Measurements from ENCODE around the gene UBA52. TPM values are rescaled to one million over a fixed set of nuclear protein-coding genes. Genes with fewer than 3 reads are reported as not detected.

The UBA52 gene
- total RNA-seq, 1 donor from 2014 or later: 684 TPM

- intact Hi-C loops (cut with DNase I): no loop called here
- peak; percentile 47 for ATAC-seq (ENCODE audit: poor library complexity)
- no peak for DNase-seq
Measured at GRCh38 chr19:18612772-18613588, 41.3 kb downstream of the UBA52 start, which contains the start of gene TMEM59L. Gene TMEM59L, plus strand, starts transcription at chr19:18612870. Its CDS starts 89 bp downstream, at chr19:18612959.

GRCh38 chr19:18613589-18614234, 42.1 kb downstream of the UBA52 start:
- intact Hi-C loops (cut with DNase I): no loop called here
- ATAC-seq (ENCODE audit: poor library complexity): no peak
- no peak for DNase-seq

DNA sequence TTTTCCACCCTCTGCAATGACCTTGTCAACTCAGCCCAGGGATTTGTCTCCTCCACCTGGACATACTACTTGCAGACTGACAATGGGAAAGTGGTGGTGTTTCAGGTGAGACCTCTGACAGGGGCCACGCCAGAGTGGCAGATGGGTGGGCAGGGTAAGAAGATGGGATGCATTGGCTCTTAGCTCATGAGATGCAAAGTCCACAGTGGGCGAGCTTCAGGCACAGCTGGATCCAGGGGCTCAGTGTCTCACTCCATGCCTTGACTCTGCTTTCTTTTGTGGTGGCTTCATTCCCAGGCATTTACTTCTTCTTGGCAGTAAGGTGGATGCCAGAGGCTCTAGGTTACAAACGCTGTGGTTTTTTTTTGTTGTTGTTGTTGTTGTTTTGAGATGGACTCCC, 44.4 kb downstream of the UBA52 start:
- intact Hi-C loops (cut with DNase I): no loop called here
- ATAC-seq (ENCODE audit: poor library complexity) (no peak), DNase-seq (no peak)

GRCh38 chr19:18617562-18617961, 45.9 kb downstream of the UBA52 start:
- intact Hi-C loops (cut with DNase I): no loop called here
- ATAC-seq (ENCODE audit: poor library complexity) (no peak), DNase-seq (no peak)

DNA sequence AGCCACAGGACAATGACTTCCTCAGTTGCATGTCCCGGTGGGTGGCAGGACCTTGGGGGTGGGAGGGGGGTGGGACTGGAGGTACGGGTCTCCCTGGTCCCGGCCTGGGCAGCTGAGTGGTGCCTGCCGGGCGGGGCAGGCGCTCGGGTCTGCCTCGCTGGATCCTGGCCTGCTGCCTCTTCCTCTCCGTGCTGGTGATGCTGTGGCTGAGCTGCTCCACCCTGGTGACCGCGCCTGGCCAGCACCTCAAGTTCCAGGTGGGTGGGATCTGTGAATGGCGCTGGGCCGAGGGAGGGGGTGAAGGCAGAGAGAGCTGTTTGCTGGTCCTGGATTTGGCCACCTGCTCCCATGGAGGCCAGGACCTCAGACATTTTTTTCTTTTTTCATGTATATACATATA, 46.6 kb downstream of the UBA52 start:
- ATAC-seq (ENCODE audit: poor library complexity) (no peak), DNase-seq (no peak)
- intact Hi-C loops (cut with DNase I): no loop called here

DNA sequence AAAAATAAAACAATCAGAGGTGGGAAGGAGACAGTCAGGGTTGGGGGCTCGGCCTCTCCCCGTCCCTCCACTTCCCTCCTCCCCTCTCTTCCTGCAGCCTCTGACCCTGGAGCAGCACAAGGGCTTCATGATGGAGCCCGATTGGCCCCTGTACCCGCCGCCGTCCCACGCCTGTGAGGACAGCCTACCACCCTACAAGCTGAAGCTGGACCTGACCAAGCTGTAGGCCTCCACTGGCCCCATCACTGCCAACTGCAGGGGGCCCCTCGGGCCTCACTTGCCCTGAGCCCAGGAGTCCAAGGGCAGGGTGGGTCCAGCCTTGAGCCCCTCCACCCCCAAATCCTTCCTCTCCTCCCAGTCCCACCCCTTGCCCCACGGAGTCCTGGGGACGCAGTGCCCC, 48.7 kb downstream of the UBA52 start:
- intact Hi-C loops (cut with DNase I): no loop called here
- DNase-seq (no peak), ATAC-seq (ENCODE audit: poor library complexity) (no peak)

- intact Hi-C loops (cut with DNase I): no loop called here
- DNase-seq (no peak), ATAC-seq (ENCODE audit: poor library complexity) (no peak)
Measured at GRCh38 chr19:18620902-18621301, 49.2 kb downstream of the UBA52 start.

GRCh38 chr19:18626906-18627305, 55.2 kb downstream of the UBA52 start:
- intact Hi-C loops (cut with DNase I): no loop called here
- no peak for DNase-seq
- no peak for ATAC-seq (ENCODE audit: poor library complexity)

Other genes starting within 250 kb of the UBA52 start
- 103 TPM for gene LSM4, start 248.8 kb upstream of the UBA52 start, total RNA-seq
- 33.6 TPM for gene PGPEP1, start 231.3 kb upstream of the UBA52 start, total RNA-seq
- 0.54 TPM for gene GDF15, start 185.7 kb upstream of the UBA52 start, total RNA-seq
- 3.6 TPM for gene LRRC25, start 174.2 kb upstream of the UBA52 start, total RNA-seq
- 30.4 TPM for gene SSBP4, start 152.5 kb upstream of the UBA52 start, total RNA-seq
- 26.0 TPM for gene ISYNA1, start 133.7 kb upstream of the UBA52 start, total RNA-seq
- 7.5 TPM for gene ELL, start 49.8 kb upstream of the UBA52 start, total RNA-seq
- 182 TPM for gene FKBP8, start 28.3 kb upstream of the UBA52 start, total RNA-seq
- gene KXD1, start 14.0 kb upstream of the UBA52 start, total RNA-seq: 44.4 TPM
- 94.8 TPM for gene REX1BD, start 16.9 kb downstream of the UBA52 start, total RNA-seq
- 20.6 TPM for gene CRLF1, start 34.9 kb downstream of the UBA52 start, total RNA-seq
- gene TMEM59L, start 41.0 kb downstream of the UBA52 start, total RNA-seq: 1.6 TPM
- gene KLHL26, start 65.2 kb downstream of the UBA52 start, total RNA-seq: 4.5 TPM
- gene CRTC1, start 111.8 kb downstream of the UBA52 start, total RNA-seq: 9.1 TPM
- not detected for gene COMP, start 219.4 kb downstream of the UBA52 start, total RNA-seq

All from Right ventricle myocardium superior (tissue), 1 donor.